Stimulated activated CD8-positive, alpha-beta memory T cell treated with anti-CD3 and anti-CD28 coated beads, Interleukin-15, amount 100 ng/mL, for 1 hour (primary cell): ENCODE results near the gene BCL11A.

Experiments
- DNase-seq: peaks from one replicate; pipeline ENCODE4 v3.0.0-alpha.2; 2020; ENCODE audit warnings: low read depth

Gene BCL11A

GRCh38 chr2:60558536-60558935 is 5.1 kb upstream of the BCL11A start:
- DNase-seq: no peak

GRCh38 chr2:60557486-60557864 is 4.0 kb upstream of the BCL11A start:
- no peak for DNase-seq

- no peak for DNase-seq
These were observed 3.4 kb upstream of the BCL11A start for GRCh38 chr2:60556576-60557485.

GRCh38 chr2:60556175-60556574 is 2.7 kb upstream of the BCL11A start:
- no peak for DNase-seq

GRCh38 chr2:60555783-60556139 is 2.3 kb upstream of the BCL11A start:
- no peak for DNase-seq

- no peak for DNase-seq
These were observed 1.8 kb upstream of the BCL11A start for GRCh38 chr2:60555066-60555782.

- no peak for DNase-seq
These were observed 1.2 kb upstream of the BCL11A start for GRCh38 chr2:60554646-60555065.

GRCh38 chr2:60554074-60554645 is 706 bp upstream of the BCL11A start:
- DNase-seq: no peak

- no peak for DNase-seq
These were observed 481 bp downstream of the BCL11A start for GRCh38 chr2:60552851-60553494.

- DNase-seq: no peak
These were observed 1.2 kb downstream of the BCL11A start for GRCh38 chr2:60552078-60552850.

- DNase-seq: no peak
These were observed 2.0 kb downstream of the BCL11A start for GRCh38 chr2:60551240-60552077.

- DNase-seq: no peak
These were observed 2.5 kb downstream of the BCL11A start for GRCh38 chr2:60550984-60551239.

GRCh38 chr2:60550178-60550983 is 3.1 kb downstream of the BCL11A start:
- no peak for DNase-seq

- no peak for DNase-seq
These were observed 3.6 kb downstream of the BCL11A start for GRCh38 chr2:60549928-60550177.

- DNase-seq: no peak
These were observed 4.1 kb downstream of the BCL11A start for GRCh38 chr2:60549238-60549927.

GRCh38 chr2:60548845-60549237 is 4.6 kb downstream of the BCL11A start:
- DNase-seq: no peak

GRCh38 chr2:60548311-60548710 is 5.1 kb downstream of the BCL11A start:
- no peak for DNase-seq

- DNase-seq: no peak
These were observed 5.6 kb downstream of the BCL11A start for GRCh38 chr2:60547841-60548240.

- DNase-seq: no peak
These were observed 6.6 kb downstream of the BCL11A start for GRCh38 chr2:60546756-60547420.
